ENCODE measurements around the gene KLHL7. TPM values are rescaled to one million over a fixed set of nuclear protein-coding genes. Genes with fewer than 3 reads are reported as not detected.

KLHL7 gene
- total and polyA plus RNA-seq, 2 donors (not counting 3 experiments of a cell fraction or from before 2014, with no cell fraction given), result 21.3 to 32.1 TPM

DNA sequence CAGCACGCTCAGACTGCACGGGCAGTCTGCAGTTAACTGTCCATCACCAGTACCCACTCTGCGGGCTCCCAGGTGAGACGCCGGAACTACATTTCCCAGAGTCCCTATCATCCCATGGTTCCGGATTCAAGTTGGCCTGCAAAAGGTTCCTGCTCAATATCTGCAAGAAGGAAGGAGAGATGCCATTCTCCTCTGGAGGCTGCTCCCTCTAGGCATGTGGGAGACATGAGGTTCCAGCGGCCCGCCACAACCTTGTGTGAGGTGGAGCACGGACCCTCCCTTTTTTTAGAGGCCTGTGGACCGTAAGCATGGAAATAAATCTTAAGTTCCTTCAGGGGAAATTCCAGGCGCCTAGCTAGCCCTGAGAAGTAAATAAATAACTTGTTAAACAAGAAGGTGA is 106.0 kb downstream of the KLHL7 start:
- Histone ChIP-seq H3K9me3 (replicated peaks; ENCODE audit: control insufficient read depth, insufficient read depth, low read length) (no peaks in the 10 kb centered on the region), H3K9ac (replicated peaks; ENCODE audit: extremely low read depth, insufficient read depth, low read length) (no peak overlapping the region), H3K4me1 (ENCODE audit: control insufficient read depth, extremely low read depth, insufficient read depth, low read length) (no peaks in the 10 kb centered on the region), H3K9me1 (replicated peaks; ENCODE audit: control insufficient read depth, extremely low read depth, insufficient read depth, low read length) (no peaks in the 10 kb centered on the region), H3K36me3 (ENCODE audit: control insufficient read depth in 2 of 2, extremely low read depth in 1 of 2, insufficient read depth in 2 of 2, low read length in 2 of 2) (no peaks in the 10 kb centered on the region), H3K4me2 (ENCODE audit: insufficient read depth, low read length) (no peak overlapping the region), H4K20me1 (replicated peaks; ENCODE audit: control insufficient read depth, extremely low read depth, insufficient read depth, low read length) (no peaks in the 10 kb centered on the region), H3K4me3 (replicated peaks in 1 of 3; ENCODE audit: insufficient read depth in 1 of 3, low read depth in 1 of 3, low read length in 3 of 3) (no peak overlapping the region), H3K27me3 (ENCODE audit: control insufficient read depth in 2 of 2, insufficient read depth in 2 of 2, low read length in 2 of 2) (peaks cover 4 to 5% of the 10 kb centered on the region in 2 experiments), H3K27ac (ENCODE audit: insufficient read depth, low read depth, low read length) (no peak overlapping the region), H2AFZ (ENCODE audit: low read depth, low read length) (no peak overlapping the region), H3K79me2 (ENCODE audit: control insufficient read depth, insufficient read depth, low read length) (no peaks in the 10 kb centered on the region)
- ChIA-PET CTCF (no interaction called here), POLR2A (no interaction called here)
- FAIRE-seq (no peak), DNase-seq (ENCODE audit: low read depth, low spot score) (no peak)
- intact Hi-C loops (cut with micrococcal nuclease) (no loop called here), dilution Hi-C loops (cut with MboI; ENCODE audit: extremely low pct_ligation_motif_present, low sequenced_read_pairs) (no loop called here)
- BruUV-seq (replicated peaks), result no TSS peak
- TF ChIP-seq GATA2 (IDR thresholded peaks at IDR 0.05; ENCODE audit: insufficient read depth, insufficient read length, low read depth, low read length), result no peak
- no peak for TF ChIP-seq JUN (IDR thresholded peaks at IDR 0.05; ENCODE audit: borderline replicate concordance, insufficient read depth, insufficient read length, low read depth)
- TF ChIP-seq POLR2AphosphoS5 (IDR thresholded peaks at IDR 0.05; ENCODE audit: insufficient read depth, low read depth, low read length), result no peak
- TF ChIP-seq MYC (IDR thresholded peaks at IDR 0.05; ENCODE audit: low read depth, low read length), result no peak
- TF ChIP-seq, protein P1, sequence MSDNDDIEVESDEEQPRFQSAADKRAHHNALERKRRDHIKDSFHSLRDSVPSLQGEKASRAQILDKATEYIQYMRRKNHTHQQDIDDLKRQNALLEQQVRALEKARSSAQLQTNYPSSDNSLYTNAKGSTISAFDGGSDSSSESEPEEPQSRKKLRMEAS (IDR thresholded peaks at IDR 0.05; ENCODE audit: insufficient read depth, insufficient read length), result no peak
- TF ChIP-seq POLR2A (IDR thresholded peaks at IDR 0.05; ENCODE audit: low read depth, low read length), result no peak
- TF ChIP-seq, protein P2, sequence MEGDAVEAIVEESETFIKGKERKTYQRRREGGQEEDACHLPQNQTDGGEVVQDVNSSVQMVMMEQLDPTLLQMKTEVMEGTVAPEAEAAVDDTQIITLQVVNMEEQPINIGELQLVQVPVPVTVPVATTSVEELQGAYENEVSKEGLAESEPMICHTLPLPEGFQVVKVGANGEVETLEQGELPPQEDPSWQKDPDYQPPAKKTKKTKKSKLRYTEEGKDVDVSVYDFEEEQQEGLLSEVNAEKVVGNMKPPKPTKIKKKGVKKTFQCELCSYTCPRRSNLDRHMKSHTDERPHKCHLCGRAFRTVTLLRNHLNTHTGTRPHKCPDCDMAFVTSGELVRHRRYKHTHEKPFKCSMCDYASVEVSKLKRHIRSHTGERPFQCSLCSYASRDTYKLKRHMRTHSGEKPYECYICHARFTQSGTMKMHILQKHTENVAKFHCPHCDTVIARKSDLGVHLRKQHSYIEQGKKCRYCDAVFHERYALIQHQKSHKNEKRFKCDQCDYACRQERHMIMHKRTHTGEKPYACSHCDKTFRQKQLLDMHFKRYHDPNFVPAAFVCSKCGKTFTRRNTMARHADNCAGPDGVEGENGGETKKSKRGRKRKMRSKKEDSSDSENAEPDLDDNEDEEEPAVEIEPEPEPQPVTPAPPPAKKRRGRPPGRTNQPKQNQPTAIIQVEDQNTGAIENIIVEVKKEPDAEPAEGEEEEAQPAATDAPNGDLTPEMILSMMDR (IDR thresholded peaks at IDR 0.05; ENCODE audit: extremely low read depth in 1 of 2, insufficient read depth in 1 of 2, low read depth in 1 of 2, low read length in 2 of 2), result no peak
- no peak for TF ChIP-seq FOS (IDR thresholded peaks at IDR 0.05; ENCODE audit: borderline replicate concordance, insufficient read depth, low read length)
- TF ChIP-seq EZH2 (IDR thresholded peaks at IDR 0.05; ENCODE audit: borderline replicate concordance, low read depth, low read length, severe bottlenecking), result no peak
